Right atrium auricular region (tissue), 2 donors: Measurements from ENCODE around the gene PPP6R3. TPM values are rescaled to one million over a fixed set of nuclear protein-coding genes. Genes with fewer than 3 reads are reported as not detected.

Source experiments
- DNase-seq: peaks from one replicate; pipeline ENCODE4 v3.0.0-alpha.2; 2019; ENCODE audit warnings: low spot score
- H3K27ac ChIP-seq, 2 donors: fragments of 200-600 bp; sonication (generic); 1 replicate in 1 of 2; 2 replicates in 1 of 2; pipeline ENCODE4 v1.5.1; 2016 to 2019
- H3K27me3 ChIP-seq, 2 donors: fragments of 200-600 bp; sonication (generic); one replicate each; pipeline versions ENCODE4 v1.5.1 to v1.6.0; 2017 to 2019
- H3K36me3 ChIP-seq: fragments of 200-600 bp; sonication (generic); one replicate; pipeline ENCODE4 v1.5.1; 2016
- H3K4me1 ChIP-seq, 2 donors: fragments of 200-600 bp; sonication (generic); one replicate each; pipeline versions ENCODE4 v1.5.1 to v1.6.0; 2017 to 2019
- H3K4me3 ChIP-seq, 2 donors: fragments of 200-600 bp; sonication (generic); 1 replicate in 1 of 2; 2 replicates in 1 of 2; pipeline ENCODE4 v1.5.1; 2017 to 2019; ENCODE audit warnings: mild to moderate bottlenecking in 1 of 2, moderate library complexity in 1 of 2
- H3K9me3 ChIP-seq, 2 donors: fragments of 200-600 bp; sonication (generic); one replicate each; pipeline ENCODE4 v1.5.1; 2019
- CTCF ChIP-seq, 2 donors: fragments of 200-600 bp; sonication (generic); IDR thresholded peaks; one replicate each; pipeline ENCODE4 v1.5.1; 2019; ENCODE audit warnings: antibody characterized with exemption in 2 of 2
- total RNA-seq, 2 donors: library from RNA; depleted of rRNA; stranded (reverse); fragments of >200 nt; gene quantifications; one replicate each; pipeline ENCODE4 v1.1.0, GENCODE V29; 2016

PPP6R3 gene
- total RNA-seq, 2 donors from 2014 or later, result 81.1 to 95.2 TPM

- no peak for TF ChIP-seq CTCF (IDR thresholded peaks at IDR 0.05)
- no peak for DNase-seq
- Histone ChIP-seq H3K27me3 (no peaks in the 10 kb centered on the region), H3K4me3 (no peak overlapping the region), H3K36me3 (peaks cover 22% of the 10 kb centered on the region), H3K4me1 (peaks cover 0 to 37% of the 10 kb centered on the region in 2 donors), H3K27ac (no peak overlapping the region), H3K9me3 (no peaks in the 10 kb centered on the region)
Observed at GRCh38 chr11:68521969-68522652, 61.6 kb downstream of the PPP6R3 start.

DNA sequence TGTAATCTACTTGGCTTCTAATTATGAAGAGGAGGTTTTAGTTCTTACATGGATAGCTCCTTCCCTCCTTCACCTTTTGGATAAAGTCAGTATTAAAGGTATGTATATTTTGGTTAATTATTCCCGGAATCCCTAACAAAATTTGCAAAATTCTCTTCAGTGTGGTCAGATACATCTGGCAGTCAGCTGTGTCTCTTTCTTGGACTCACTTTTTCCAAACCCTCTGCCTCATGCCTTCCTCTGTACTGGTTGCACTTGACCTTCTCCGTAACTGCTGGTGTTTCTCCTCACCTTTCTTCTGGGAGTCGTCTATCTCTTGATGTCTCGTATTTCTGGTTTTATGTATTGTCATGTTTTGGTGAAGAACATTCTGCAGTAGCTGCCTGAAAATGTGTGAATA is 62.5 kb downstream of the PPP6R3 start:
- no peaks in the 10 kb centered on the region for H3K27me3 ChIP-seq
- no peaks in the 10 kb centered on the region for H3K9me3 ChIP-seq
- no peak for TF ChIP-seq CTCF (IDR thresholded peaks at IDR 0.05)
- H3K4me3 ChIP-seq, result no peak overlapping the region
- peaks cover 29% of the 10 kb centered on the region for H3K36me3 ChIP-seq
- DNase-seq, result no peak
- no peak overlapping the region for H3K27ac ChIP-seq
- H3K4me1 ChIP-seq, result peaks cover 0 to 38% of the 10 kb centered on the region in 2 donors

GRCh38 chr11:68523743-68524142 is 63.2 kb downstream of the PPP6R3 start:
- Histone ChIP-seq H3K27ac (peak overlapping the region in 1 of 2 donors; percentile 28), H3K4me1 (peaks cover 0 to 45% of the 10 kb centered on the region in 2 donors)
- TF ChIP-seq CTCF (IDR thresholded peaks at IDR 0.05), result no peak

DNA sequence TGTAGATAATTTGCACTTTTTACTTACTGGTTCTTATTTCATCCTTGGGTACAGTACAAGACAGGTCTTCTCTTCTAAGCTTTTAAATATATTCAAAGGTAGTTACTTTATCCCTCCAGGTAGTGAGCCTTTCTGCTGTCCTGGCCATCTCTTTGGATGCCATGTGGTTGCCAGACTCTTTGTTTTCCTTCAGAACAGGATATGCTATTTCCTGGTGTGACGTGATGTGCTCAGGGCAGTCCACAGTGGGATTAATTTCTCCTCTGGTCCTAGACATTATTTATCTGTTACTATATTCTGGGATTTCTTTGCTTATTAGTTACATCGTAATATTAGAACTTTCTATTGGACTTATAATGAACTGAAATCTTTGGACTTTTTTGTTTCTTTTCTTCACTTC is 63.7 kb downstream of the PPP6R3 start:
- H3K36me3 ChIP-seq, result peaks cover 37% of the 10 kb centered on the region
- peaks cover 0 to 50% of the 10 kb centered on the region in 2 donors for H3K4me1 ChIP-seq

More at GRCh38 chr11:68523743-68524142, 63.2 kb downstream of the PPP6R3 start:
- no peak for DNase-seq
- no peaks in the 10 kb centered on the region for H3K27me3 ChIP-seq
- no peak overlapping the region for H3K4me3 ChIP-seq
- H3K9me3 ChIP-seq, result no peaks in the 10 kb centered on the region
- peaks cover 35% of the 10 kb centered on the region for H3K36me3 ChIP-seq

GRCh38 chr11:68524681-68525080 is 64.1 kb downstream of the PPP6R3 start:
- peaks cover 0 to 52% of the 10 kb centered on the region in 2 donors for H3K4me1 ChIP-seq

More for the DNA sequence above, 63.7 kb downstream of the PPP6R3 start:
- Histone ChIP-seq H3K9me3 (no peaks in the 10 kb centered on the region), H3K27ac (peak overlapping the region; percentile 28 to 41), H3K27me3 (no peaks in the 10 kb centered on the region), H3K4me3 (no peak overlapping the region)
- no peak for DNase-seq
- TF ChIP-seq CTCF (IDR thresholded peaks at IDR 0.05), result no peak

More at GRCh38 chr11:68524681-68525080, 64.1 kb downstream of the PPP6R3 start:
- DNase-seq, result no peak
- H3K27me3 ChIP-seq, result no peaks in the 10 kb centered on the region
- peaks cover 37% of the 10 kb centered on the region for H3K36me3 ChIP-seq
- TF ChIP-seq CTCF (IDR thresholded peaks at IDR 0.05), result no peak
- H3K4me3 ChIP-seq, result no peak overlapping the region
- peak overlapping the region; percentile 26 to 41 for H3K27ac ChIP-seq
- no peaks in the 10 kb centered on the region for H3K9me3 ChIP-seq
